K562 (cell line): ENCODE data around the gene CBX8. TPM values are rescaled to one million over a fixed set of nuclear protein-coding genes. Genes with fewer than 3 reads are reported as not detected.

ENCODE experiments used
- CHD4 ChIP-seq: fragments of 200-600 bp; sonication (generic); IDR thresholded peaks from 3 replicates; pipeline ENCODE4 v1.6.1; 2012; ENCODE audit warnings: low read depth, mild to moderate bottlenecking, mixed read lengths, low read length, inconsistent platforms; ENCODE audit not compliant: insufficient read depth, insufficient replicate concordance, poor library complexity, severe bottlenecking
- DEAF1 ChIP-seq: fragments of 450-650 bp; formaldehyde crosslinking; IDR thresholded peaks from 2 replicates; pipeline ENCODE4 v1.4.0; 2020; ENCODE audit warnings: mild to moderate bottlenecking, moderate library complexity
- FIP1L1 ChIP-seq: fragments of 200-400 bp; formaldehyde crosslinking; IDR thresholded peaks from 2 replicates; pipeline ENCODE4 v1.6.1; 2018; ENCODE audit warnings: mild to moderate bottlenecking, low read depth, low read length; ENCODE audit not compliant: poor library complexity, severe bottlenecking
- HMGN3 ChIP-seq: IDR thresholded peaks from 2 replicates; pipeline ENCODE4 v1.6.1; 2011; ENCODE audit warnings: borderline replicate concordance, low read depth, mild to moderate bottlenecking, mixed read lengths, low read length; ENCODE audit not compliant: insufficient read length; ENCODE audit errors: extremely low read depth
- MTA1 ChIP-seq: fragments of 450-650 bp; IDR thresholded peaks from 2 replicates; pipeline ENCODE4 v1.6.1; 2017; ENCODE audit warnings: borderline replicate concordance
- NR2C2 ChIP-seq, 2 experiments: fragments of 200-800 bp in 1 of 2; sonication (Bioruptor generic) in 1 of 2; sonication (generic) in 1 of 2; formaldehyde crosslinking in 1 of 2; IDR thresholded peaks; 2 replicates each; pipeline versions ENCODE4 v1.6.1 to v1.8.0; 2016 to 2022; ENCODE audit warnings: mild to moderate bottlenecking in 1 of 2, missing compliant biosample characterization in 1 of 2, missing genetic modification characterization in 1 of 2, missing genetic modification reagents in 1 of 2
- POLR2G ChIP-seq: fragments of 200-400 bp; formaldehyde crosslinking; IDR thresholded peaks from 2 replicates; pipeline ENCODE4 v1.6.1; 2017; ENCODE audit warnings: low read depth, mild to moderate bottlenecking, antibody characterized with exemption, low read length, moderate library complexity
- SMC3 ChIP-seq: conservative IDR thresholded peaks from 2 replicates; pipeline ENCODE4 v1.6.1; 2011; ENCODE audit warnings: low read depth, low read length, improper control_type of control experiment; ENCODE audit not compliant: insufficient read depth
- TAF1 ChIP-seq: IDR thresholded peaks from 2 replicates; pipeline ENCODE4 v1.6.1; 2011; ENCODE audit warnings: mild to moderate bottlenecking, low read length, moderate library complexity; ENCODE audit not compliant: insufficient read depth, control insufficient read depth, severe bottlenecking; ENCODE audit errors: extremely low read depth
- ZNF121 ChIP-seq: sonication (generic); formaldehyde crosslinking; conservative IDR thresholded peaks from 2 replicates; pipeline ENCODE4 v1.8.0; 2022; ENCODE audit warnings: missing genetic modification reagents
- ZNF830 ChIP-seq: fragments of 250-450 bp; sonication (Bioruptor Pico); IDR thresholded peaks from 2 replicates; pipeline ENCODE4 v1.5.0; 2021; ENCODE audit warnings: mild to moderate bottlenecking
- polyA plus RNA-seq, 8 experiments: library from polyadenylated mRNA; depleted of rRNA in 4 of 8; stranded (reverse) in 5 of 8; unstranded in 3 of 8; fragments of >200 nt; fragmentation: Nextera tagmentation in 2 of 8; fragmentation: Illumina TruSeq in 1 of 8; extraction: Ambion mirVana in 2 of 8; extraction: Trizol in 1 of 8; gene quantifications; 2 replicates each; pipeline versions ENCODE4 v1.2.1 to v1.2.3, GENCODE V29; 2011 to 2014; ENCODE audit warnings: inconsistent platforms in 1 of 8, missing spikeins in 1 of 8
- total RNA-seq, 7 experiments: library from RNA; depleted of rRNA in 6 of 7; stranded (reverse); fragments of >200 nt in 6 of 7; fragmentation: Illumina TruSeq in 2 of 7; extraction: Trizol in 2 of 7; gene quantifications; 2 replicates each; pipeline versions ENCODE4 v1.2.1 to v1.2.3, GENCODE V29; 2011 to 2021; ENCODE audit warnings: low replicate concordance in 1 of 7
- TF ChIP-seq, protein P1 (sequence below), 2 experiments: fragments of 200-800 bp in 1 of 2; sonication (Bioruptor generic) in 1 of 2; sonication (generic) in 1 of 2; formaldehyde crosslinking in 1 of 2; IDR thresholded peaks in 1 of 2; conservative IDR thresholded peaks in 1 of 2; 2 replicates each; pipeline versions ENCODE4 v1.5.0 to v1.6.1; 2016 to 2020; ENCODE audit warnings: missing compliant biosample characterization in 1 of 2, missing genetic modification characterization in 1 of 2, missing genetic modification reagents in 1 of 2

The CBX8 gene
- total and polyA plus RNA-seq, 9 of the 15 experiments (the other 6 are each of a cell fraction or from before 2014, with no cell fraction given), result 0.08 to 11.9 (median 2.6) TPM

- TF ChIP-seq ZNF121 (CRISPR knock-in tag) (no peak), CHD4 (peak; percentile 45), ZNF830 (no peak), MTA1 (peak; percentile 58; the same call in 1 of the 2 replicates), TAF1 (peak; percentile 18), HMGN3 (peak; percentile 33), FIP1L1 (peak; percentile 77), DEAF1 (peak; percentile 64), NR2C2 (CRISPR knock-in tag; IDR thresholded peaks at IDR 0.05) (no peak), NR2C2 (tag; IDR thresholded peaks at IDR 0.05) (peak; percentile 56), SMC3 (peak; percentile 59), POLR2G (peak; percentile 78)
- TF ChIP-seq, protein P1, sequence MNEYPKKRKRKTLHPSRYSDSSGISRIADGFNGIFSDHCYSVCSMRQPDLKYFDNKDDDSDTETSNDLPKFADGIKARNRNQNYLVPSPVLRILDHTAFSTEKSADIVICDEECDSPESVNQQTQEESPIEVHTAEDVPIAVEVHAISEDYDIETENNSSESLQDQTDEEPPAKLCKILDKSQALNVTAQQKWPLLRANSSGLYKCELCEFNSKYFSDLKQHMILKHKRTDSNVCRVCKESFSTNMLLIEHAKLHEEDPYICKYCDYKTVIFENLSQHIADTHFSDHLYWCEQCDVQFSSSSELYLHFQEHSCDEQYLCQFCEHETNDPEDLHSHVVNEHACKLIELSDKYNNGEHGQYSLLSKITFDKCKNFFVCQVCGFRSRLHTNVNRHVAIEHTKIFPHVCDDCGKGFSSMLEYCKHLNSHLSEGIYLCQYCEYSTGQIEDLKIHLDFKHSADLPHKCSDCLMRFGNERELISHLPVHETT (CRISPR knock-in tag; conservative IDR thresholded peaks at IDR 0.05 in 1 of 2, IDR thresholded peaks at IDR 0.05 in 1 of 2), result no peak
Observed at GRCh38 chr17:79811011-79811867, 14.4 kb upstream of the CBX8 start (continued).
